Measurements from ENCODE around the gene GSG1L.
"Not testable (repeated sequence)": the region's sequence is repeated elsewhere in the genome, so short reads cannot be mapped to it uniquely, and the experiment has no call there.

The GSG1L gene

GRCh38 chr16:28011971-28012445, 51.5 kb downstream of the GSG1L start:
- no peak for DNase-seq

- no peak for DNase-seq
Observed at GRCh38 chr16:28011223-28011622, 52.3 kb downstream of the GSG1L start.

- DNase-seq, result no peak
Observed at GRCh38 chr16:28010671-28011070, 52.8 kb downstream of the GSG1L start.

- no peak for DNase-seq
Observed at GRCh38 chr16:28009586-28010373, 53.7 kb downstream of the GSG1L start.

GRCh38 chr16:28003923-28004322, 59.6 kb downstream of the GSG1L start:
- no peak for DNase-seq

- DNase-seq, result no peak
Observed at GRCh38 chr16:28003021-28003865, 60.3 kb downstream of the GSG1L start.

GRCh38 chr16:28001642-28002041, 61.9 kb downstream of the GSG1L start:
- DNase-seq, result no peak

GRCh38 chr16:28001184-28001583, 62.3 kb downstream of the GSG1L start:
- DNase-seq, result no peak

- no peak for DNase-seq
Observed at GRCh38 chr16:28000314-28001169, 63.0 kb downstream of the GSG1L start.

- DNase-seq, result no peak
Observed at GRCh38 chr16:27999687-28000086, 63.8 kb downstream of the GSG1L start.

GRCh38 chr16:27995378-27995777, 68.1 kb downstream of the GSG1L start:
- DNase-seq, result no peak

- DNase-seq, result no peak
Observed at GRCh38 chr16:27994686-27995085, 68.8 kb downstream of the GSG1L start.

GRCh38 chr16:27993587-27993986, 69.9 kb downstream of the GSG1L start:
- no peak for DNase-seq

GRCh38 chr16:27991876-27992275, 71.6 kb downstream of the GSG1L start:
- no peak for DNase-seq

- no peak for DNase-seq
Observed at GRCh38 chr16:27985981-27986380, 77.5 kb downstream of the GSG1L start.

GRCh38 chr16:27984121-27984520, 79.4 kb downstream of the GSG1L start:
- no peak for DNase-seq

GRCh38 chr16:27983244-27983643, 80.3 kb downstream of the GSG1L start:
- DNase-seq, result no peak

- no peak for DNase-seq
Observed at GRCh38 chr16:27982184-27982583, 81.3 kb downstream of the GSG1L start.

GRCh38 chr16:27980919-27981700, 82.4 kb downstream of the GSG1L start:
- DNase-seq, result no peak

- no peak for DNase-seq
Observed at GRCh38 chr16:27980076-27980775, 83.3 kb downstream of the GSG1L start.

- DNase-seq, result not testable (repeated sequence)
Observed at GRCh38 chr16:27979668-27980067, 83.8 kb downstream of the GSG1L start.

GRCh38 chr16:27978876-27979275, 84.6 kb downstream of the GSG1L start:
- no peak for DNase-seq

All from NCI-H2081 treated with DMSO at 0.1 percent for 48 hours (cell line).